Epithelial cell of proximal tubule (primary cell): ENCODE results near the gene DYRK2. TPM values are rescaled to one million over a fixed set of nuclear protein-coding genes. Genes with fewer than 3 reads are reported as not detected.

Source experiments
- DNase-seq: peaks from one replicate; pipeline ENCODE4 v3.0.0-alpha.2; 2011; ENCODE audit warnings: low read depth
- H3K4me3 ChIP-seq: 2 replicates; pipeline ENCODE4 v1.5.1; 2011; ENCODE audit warnings: low read depth, mild to moderate bottlenecking, low read length
- CTCF ChIP-seq: conservative IDR thresholded peaks from 2 replicates; pipeline ENCODE4 v1.5.1; 2012; ENCODE audit warnings: low read depth, mild to moderate bottlenecking, low read length
- total RNA-seq: library from RNA; depleted of rRNA; stranded (reverse); fragments of >200 nt; gene quantifications from 2 replicates; pipeline ENCODE4 v1.2.3, GENCODE V29; 2015

Gene DYRK2
- total RNA-seq, 1 donor from 2014 or later, result 29.6 TPM

- TF ChIP-seq CTCF, result no peak
- H3K4me3 ChIP-seq, result no peak overlapping the region
- no peak for DNase-seq
Measured at GRCh38 chr12:67640863-67641262, 7.7 kb upstream of the DYRK2 start.

GRCh38 chr12:67645126-67645525 lies 3.4 kb upstream of the DYRK2 start:
- DNase-seq, result no peak
- TF ChIP-seq CTCF, result no peak
- no peak overlapping the region for H3K4me3 ChIP-seq

GRCh38 chr12:67645601-67646000 lies 2.9 kb upstream of the DYRK2 start:
- DNase-seq, result no peak
- no peak for TF ChIP-seq CTCF
- H3K4me3 ChIP-seq, result no peak overlapping the region

- no peak for DNase-seq
- no peak overlapping the region for H3K4me3 ChIP-seq
- no peak for TF ChIP-seq CTCF
Measured at GRCh38 chr12:67646775-67647174, 1.8 kb upstream of the DYRK2 start.

GRCh38 chr12:67647181-67647798 lies 1.3 kb upstream of the DYRK2 start:
- no peak for DNase-seq
- peak overlapping the region; percentile 90 for H3K4me3 ChIP-seq

GRCh38 chr12:67647799-67648520 lies 585 bp upstream of the DYRK2 start:
- peak overlapping the region; percentile 90 for H3K4me3 ChIP-seq
- peak; percentile 68 for DNase-seq
- peak; percentile 35 for TF ChIP-seq CTCF

More at GRCh38 chr12:67647181-67647798, 1.3 kb upstream of the DYRK2 start:
- TF ChIP-seq CTCF, result no peak

GRCh38 chr12:67649261-67649569 lies 670 bp downstream of the DYRK2 start:
- no peak for TF ChIP-seq CTCF
- no peak for DNase-seq
- peak overlapping the region; percentile 90 for H3K4me3 ChIP-seq
